GM12872 (cell line): ENCODE measurements around the gene SPOCK1.

Experiments used
- TF ChIP-seq, protein P1 (sequence below): IDR thresholded peaks from 3 replicates; pipeline ENCODE4 v1.5.1; 2011; ENCODE audit warnings: low read depth, mild to moderate bottlenecking, low read length, moderate library complexity; ENCODE audit not compliant: insufficient read depth

The SPOCK1 gene

GRCh38 chr5:137368651-137369050, 130.5 kb downstream of the SPOCK1 start:
- TF ChIP-seq, protein P1, sequence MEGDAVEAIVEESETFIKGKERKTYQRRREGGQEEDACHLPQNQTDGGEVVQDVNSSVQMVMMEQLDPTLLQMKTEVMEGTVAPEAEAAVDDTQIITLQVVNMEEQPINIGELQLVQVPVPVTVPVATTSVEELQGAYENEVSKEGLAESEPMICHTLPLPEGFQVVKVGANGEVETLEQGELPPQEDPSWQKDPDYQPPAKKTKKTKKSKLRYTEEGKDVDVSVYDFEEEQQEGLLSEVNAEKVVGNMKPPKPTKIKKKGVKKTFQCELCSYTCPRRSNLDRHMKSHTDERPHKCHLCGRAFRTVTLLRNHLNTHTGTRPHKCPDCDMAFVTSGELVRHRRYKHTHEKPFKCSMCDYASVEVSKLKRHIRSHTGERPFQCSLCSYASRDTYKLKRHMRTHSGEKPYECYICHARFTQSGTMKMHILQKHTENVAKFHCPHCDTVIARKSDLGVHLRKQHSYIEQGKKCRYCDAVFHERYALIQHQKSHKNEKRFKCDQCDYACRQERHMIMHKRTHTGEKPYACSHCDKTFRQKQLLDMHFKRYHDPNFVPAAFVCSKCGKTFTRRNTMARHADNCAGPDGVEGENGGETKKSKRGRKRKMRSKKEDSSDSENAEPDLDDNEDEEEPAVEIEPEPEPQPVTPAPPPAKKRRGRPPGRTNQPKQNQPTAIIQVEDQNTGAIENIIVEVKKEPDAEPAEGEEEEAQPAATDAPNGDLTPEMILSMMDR: no peak

DNA sequence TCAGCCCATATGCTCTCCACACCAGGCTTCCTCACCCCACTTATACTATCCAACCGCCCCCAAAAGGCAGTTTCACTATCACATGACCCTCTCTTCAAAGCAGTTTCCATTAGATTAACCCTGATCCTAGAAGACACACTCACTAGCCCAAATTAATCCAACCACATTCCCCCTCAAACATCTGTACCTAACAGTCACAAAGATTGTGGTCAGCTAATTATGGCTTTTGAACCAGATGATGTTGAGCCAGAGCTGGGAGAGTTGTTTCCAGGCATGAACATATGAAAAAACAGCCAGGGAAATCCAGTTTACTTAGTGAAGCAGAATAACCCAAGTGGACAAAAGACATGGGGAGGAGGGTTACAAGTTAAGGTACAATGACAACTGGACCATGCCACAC, 131.2 kb downstream of the SPOCK1 start:
- TF ChIP-seq, protein P1: no peak

DNA sequence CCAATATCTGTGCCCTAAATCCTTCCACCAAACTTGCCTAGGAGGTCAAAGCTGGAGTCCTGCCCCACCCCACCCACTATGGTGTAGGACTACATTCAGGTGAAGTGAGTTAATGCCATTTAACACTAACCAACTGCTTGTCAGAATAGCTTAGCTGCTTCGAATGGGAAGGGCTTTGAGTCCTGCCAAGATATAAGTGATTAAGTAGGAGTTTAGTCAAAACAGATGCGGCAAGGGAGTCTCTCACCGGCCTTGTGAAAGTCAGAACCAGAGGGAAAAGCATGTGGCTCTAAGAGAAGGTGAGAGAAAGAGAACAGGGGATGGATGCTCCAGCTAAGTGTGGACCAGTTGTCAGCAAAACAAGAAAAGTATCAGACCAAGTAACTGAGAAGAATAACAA, 132.6 kb downstream of the SPOCK1 start:
- TF ChIP-seq, protein P1: no peak

DNA sequence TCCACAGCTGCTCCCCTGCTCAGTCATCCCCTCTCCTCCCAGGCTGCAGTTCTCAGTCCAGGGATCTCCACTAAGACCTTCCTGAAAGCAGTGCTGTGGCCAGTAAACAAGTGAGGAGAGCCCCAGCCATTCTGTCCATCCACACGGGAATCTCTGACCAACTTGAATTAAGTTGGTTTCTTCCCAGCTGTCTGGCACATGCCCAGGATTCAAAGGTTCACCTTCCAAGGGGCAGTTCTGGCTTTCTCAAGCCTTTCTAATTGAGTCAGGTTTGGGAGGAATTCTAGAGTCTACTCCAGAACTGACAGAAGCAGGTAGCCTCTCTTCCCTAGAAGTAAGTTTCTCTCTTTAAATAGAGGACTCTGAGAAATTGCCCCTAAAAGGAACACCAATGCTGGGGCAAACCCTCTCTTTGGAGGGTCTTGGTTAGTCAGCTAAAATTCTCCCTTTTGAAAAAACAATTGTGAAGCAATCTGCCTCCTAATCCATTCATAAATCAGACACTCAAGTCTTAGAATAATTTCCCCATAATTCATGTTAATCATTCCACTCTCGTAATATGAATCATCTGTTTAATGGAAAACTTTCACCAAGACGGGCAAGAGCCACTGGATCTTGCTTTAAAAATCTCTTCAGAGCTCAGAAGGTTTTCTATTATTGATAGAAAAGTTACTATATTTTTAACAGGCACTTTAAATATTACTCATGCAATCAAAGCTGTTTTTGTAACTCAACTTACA, 133.8 kb downstream of the SPOCK1 start:
- TF ChIP-seq, protein P1: no peak

- TF ChIP-seq, protein P1: no peak
Observed at GRCh38 chr5:137361280-137361679, 137.8 kb downstream of the SPOCK1 start.

DNA sequence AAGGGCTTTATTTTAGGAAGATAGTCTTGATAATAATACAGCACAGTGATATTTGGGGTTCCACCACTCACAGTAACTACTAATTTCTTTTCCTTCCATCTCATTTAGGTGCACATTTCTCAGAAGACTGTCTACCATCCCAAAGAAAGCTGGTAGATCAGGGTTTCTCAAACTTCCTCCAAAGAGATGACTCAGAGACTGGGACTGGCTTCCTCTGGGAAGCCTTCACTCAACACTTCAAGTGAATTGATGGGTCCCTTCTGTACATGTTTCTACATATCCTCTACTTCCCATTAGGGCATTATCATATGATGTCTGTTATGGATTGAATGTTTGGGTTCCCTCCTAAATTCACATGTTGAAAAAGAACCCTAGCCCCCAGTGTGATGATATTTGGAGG, 138.5 kb downstream of the SPOCK1 start:
- TF ChIP-seq, protein P1: no peak

GRCh38 chr5:137359941-137360340, 139.2 kb downstream of the SPOCK1 start:
- TF ChIP-seq, protein P1: no peak

DNA sequence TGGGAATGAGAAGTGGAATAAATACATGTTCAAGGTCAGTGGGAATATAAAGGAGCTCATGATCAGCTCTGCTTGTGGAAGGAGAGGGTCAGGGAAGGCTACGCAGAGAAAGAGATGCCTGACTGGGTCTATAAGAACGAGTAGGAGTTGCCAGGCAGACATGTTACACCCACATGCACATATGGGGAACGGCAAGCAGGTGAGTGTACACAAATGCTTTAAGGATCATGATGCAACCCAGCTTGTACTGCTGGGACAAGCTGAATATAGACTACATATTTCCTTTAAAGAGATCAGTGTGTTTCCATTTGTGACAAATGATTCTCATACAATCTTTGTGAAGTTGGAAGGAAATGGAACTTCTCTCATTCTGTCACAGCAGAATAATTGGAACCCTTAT, 141.7 kb downstream of the SPOCK1 start:
- TF ChIP-seq, protein P1: no peak
